NCI-H2227 (cell line): ENCODE data around the gene ZNG1A.
"Not testable (repeated sequence)": the region's sequence is repeated elsewhere in the genome, so short reads cannot be mapped to it uniquely, and the experiment has no call there.

Source experiments
- DNase-seq: peaks from one replicate; lab custom pipeline; 2025; ENCODE audit not compliant: unreplicated experiment; lab: John Stamatoyannopoulos, UW

ZNG1A gene

GRCh38 chr9:178970-179383 is at the start of gene ZNG1A:
Gene ZNG1A, minus strand, starts transcription at chr9:179056. Its CDS starts 87 bp downstream, at chr9:178969.
- DNase-seq = peak; percentile 78

GRCh38 chr9:227860-228259 is 49.0 kb upstream of the ZNG1A start:
- DNase-seq = no peak

DNA sequence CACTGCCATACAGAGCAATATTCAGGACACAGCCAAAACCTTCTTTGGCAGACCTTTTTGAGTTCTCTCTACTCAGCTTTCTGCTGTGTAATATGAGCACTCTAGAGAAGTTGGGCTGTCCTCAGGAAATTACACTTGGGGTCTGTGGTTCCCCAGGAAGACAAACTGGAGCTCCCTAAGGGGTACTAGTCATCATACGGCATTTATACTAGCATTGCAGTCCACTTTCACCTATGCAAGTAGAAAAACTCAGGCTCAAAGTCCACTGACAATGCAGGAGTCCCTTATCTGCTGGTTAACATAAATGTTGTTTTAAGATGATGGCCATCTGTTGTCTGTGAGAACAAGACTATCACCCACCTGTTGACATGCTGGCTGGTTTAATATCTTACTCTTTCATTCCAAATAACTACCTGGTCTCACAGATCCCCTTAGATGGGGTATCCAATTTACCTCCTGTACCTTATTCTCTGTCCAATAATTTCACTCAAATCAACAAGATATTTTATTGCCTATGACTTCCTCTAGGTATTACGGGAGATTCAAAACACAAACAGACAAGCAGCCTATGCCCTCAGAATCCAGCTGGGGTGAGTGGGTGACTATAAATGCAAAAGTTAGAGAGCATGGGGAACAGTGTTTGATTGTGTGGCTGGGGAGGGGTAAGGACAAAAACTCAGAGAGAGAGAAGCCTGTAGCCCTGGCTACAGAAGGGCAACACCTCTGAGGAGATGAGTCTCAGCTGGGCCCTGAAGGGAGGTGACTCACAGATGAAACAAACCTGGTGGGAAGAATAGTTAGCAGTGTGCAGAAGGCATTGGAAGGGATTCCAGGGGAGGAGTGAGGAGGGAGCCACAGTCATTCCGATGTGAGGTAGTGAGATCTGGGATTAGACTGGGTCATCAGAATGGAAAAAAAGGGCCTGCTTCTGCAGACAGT is 46.0 kb upstream of the ZNG1A start:
- no peak for DNase-seq

DNA sequence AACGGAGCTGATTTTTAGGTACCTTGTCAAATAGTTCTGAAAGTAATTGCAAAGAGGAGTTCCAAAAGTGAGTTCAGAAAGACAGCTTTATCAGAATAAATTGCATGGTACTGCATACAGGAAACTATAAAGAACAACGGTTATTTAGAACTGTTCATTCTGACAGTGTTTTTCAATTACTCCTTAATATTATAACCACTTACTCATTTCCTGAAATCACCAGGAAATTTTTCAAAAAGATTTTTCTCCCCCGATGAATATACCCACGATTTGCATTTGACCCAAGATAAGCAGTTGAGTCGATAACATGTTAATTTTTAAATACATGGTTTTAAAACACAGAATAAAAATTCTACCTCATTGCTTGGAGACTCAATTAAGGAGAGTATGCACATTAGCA is 45.2 kb upstream of the ZNG1A start:
- DNase-seq = no peak

DNA sequence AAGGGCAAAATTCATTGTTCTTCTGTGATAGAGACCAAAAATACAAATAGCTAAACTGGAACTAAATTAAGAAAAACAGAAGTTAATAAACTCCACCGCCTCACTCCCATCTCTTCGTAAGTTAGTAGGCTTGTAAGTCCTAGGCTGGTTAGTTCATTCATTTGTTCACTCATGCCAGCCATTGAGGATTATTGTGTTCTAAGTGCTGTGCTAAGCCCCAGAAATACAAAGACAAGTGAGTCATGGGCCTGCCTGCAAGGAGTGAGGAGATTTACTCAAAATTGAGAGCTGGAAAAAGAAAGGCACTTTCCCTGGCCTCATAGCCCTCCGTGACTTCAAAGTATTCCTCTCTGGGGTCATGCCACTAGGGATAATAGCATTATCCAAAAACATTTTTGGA is 44.3 kb upstream of the ZNG1A start:
- no peak for DNase-seq

- no peak for DNase-seq
These were observed 43.3 kb upstream of the ZNG1A start for GRCh38 chr9:221989-222776.

- DNase-seq = no peak
These were observed 41.0 kb upstream of the ZNG1A start for GRCh38 chr9:219670-220365.

- DNase-seq = not testable (repeated sequence)
These were observed 40.2 kb upstream of the ZNG1A start for GRCh38 chr9:219036-219435.

DNA sequence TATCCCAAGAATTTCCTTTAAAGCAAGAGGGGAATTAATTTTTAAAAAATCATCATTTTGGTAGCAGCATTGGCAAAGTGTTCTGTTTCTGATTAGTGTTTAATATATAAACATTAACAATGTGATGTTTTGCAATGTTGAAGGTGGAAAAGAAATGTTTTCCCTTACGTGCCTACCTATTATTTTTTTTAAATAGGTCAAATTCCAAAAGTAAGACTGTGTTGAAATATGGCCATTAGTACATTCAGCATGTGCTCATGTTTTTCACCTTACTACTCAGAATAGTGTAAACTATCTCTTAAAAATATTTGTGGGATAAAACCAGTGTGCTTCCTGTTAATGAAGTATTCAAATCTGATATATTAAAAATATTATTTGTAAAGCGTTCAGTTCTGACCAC is 39.1 kb upstream of the ZNG1A start:
- no peak for DNase-seq

DNA sequence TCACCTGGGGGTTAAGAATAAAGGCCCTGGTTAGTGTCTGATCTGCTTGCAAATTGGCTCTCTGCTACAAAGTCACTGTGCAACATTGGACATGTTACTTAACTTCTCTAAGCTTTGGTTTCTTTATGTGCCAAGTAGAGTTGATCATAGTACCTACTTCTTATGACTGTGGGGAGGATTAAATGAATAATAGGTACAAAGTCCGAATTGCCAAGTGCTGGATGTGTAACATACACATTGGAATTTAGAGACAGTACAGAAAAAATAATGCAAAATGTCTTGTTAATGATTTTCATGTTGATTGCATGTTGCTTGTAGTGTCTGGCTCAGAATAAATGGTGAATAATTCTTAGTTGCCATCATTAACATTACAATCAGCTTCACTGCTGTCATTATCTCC is 38.0 kb upstream of the ZNG1A start:
- DNase-seq = no peak

- DNase-seq = no peak
These were observed 36.8 kb upstream of the ZNG1A start for GRCh38 chr9:215631-216155.

- DNase-seq = peak; percentile 12
These were observed 36.0 kb upstream of the ZNG1A start, which contains the start of gene DOCK8 for GRCh38 chr9:214648-215493. Gene DOCK8, plus strand, starts transcription at chr9:214865. Its CDS starts 112 bp downstream, at chr9:214977.

DNA sequence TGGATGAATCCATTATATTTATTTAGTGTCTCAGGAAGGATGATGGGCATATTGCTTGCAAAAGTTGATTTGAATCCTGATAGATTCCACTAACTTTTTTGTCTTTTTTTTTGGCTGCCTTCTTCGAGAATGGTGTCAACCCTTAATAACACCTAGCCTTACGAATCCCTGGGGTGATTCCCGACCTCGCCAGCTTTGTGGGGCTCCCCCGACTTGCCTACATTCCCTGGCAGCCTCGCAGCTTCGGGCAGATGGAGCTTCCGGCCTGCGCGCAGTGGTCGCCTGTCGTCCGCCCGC is 35.4 kb upstream of the ZNG1A start:
- no peak for DNase-seq

DNA sequence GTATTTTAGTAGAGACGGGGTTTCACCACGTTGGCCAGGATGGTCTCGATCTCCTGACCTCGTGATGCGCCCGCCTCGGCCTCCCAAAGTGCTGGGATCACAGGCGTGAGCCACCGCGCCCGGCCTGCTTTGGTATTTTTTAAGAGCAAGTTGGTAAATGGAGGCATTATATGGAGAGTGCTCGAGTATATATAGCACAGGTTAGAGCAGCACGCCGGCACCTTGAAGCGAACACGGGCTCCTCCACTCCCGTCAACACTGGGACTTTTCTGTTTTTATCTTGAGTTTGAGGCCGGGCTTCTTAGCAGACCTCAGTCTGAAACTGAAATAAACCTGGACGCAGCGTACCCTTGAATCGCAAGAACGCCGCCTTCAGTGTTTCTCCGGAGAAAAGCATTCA is 35.0 kb upstream of the ZNG1A start:
- DNase-seq = not testable (repeated sequence)

DNA sequence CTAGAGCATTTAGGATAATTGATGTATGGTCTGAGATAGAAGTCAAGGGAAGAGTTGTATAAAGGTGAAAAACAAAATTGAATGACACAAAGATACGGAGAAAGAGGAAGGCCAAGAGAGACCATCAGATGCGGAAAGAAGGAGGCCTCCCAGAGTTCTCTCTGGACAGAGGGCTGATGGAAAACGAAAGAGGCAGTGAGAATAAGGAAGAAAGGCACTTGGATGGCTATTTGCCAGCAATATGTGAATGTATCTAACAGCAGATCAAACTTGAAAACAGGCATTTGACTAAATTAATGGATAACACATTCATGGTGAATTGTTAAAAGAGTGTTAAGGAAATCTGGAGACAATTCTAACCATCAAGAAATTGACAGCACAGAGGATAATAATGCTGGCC is 33.4 kb upstream of the ZNG1A start:
- DNase-seq = no peak

DNA sequence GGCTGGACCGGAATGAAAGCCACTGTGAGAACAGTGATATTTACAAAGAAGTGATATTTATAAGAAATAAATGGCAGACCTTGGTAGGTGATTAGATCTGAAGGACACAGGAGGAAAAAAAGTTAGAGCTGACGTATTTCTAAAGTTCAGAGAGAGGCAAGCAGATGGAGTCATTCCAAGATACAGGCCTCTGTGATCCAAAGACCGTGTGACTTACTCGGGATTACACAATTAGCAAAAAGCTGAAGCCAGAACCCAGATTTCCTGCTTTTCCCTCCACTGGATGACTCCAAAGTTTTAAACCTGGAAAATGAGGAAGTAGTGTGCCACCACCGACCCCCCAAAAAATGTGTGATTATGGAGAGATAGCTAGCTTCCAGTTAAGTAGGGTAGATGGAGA is 32.7 kb upstream of the ZNG1A start:
- DNase-seq = no peak

DNA sequence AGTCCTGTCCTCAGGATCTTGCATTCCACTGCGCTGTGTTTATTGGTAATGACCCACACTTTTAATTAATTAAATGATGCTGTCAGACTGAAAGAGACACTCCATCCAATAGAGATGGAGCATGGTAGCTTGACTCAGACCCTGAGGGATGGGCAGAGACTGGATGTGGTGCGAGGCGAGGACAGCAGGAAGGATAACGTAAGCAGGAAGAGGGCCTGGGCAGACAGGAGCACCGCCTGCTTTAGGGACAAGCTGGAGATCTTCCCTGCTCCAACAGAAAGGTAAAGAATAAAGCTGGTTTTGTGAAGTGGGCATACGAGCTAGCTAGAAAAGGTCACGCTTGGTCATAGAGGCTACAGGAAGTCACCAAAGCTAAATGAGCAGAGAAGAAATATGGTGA is 32.2 kb upstream of the ZNG1A start:
- DNase-seq = no peak

GRCh38 chr9:209143-209758 is 30.4 kb upstream of the ZNG1A start:
- DNase-seq = no peak

DNA sequence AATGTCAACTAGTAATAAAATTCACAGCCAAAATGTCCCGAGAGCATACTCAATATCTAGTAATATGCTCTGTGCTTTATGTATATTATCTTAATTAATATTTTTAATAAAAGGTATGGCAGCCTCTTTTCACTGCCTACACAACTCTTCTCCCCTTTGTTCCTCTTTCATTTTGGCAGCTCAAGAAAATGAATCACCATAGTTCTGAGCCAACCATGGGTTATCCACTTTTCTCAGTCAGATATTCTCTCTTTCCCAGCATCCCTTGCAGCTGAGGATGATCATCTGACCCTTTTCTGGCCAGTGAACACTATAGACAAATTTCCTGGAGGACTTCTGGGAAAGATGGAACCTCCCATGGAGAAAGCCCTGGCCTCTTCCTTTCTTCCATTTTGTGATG is 27.6 kb upstream of the ZNG1A start:
- DNase-seq = no peak

DNA sequence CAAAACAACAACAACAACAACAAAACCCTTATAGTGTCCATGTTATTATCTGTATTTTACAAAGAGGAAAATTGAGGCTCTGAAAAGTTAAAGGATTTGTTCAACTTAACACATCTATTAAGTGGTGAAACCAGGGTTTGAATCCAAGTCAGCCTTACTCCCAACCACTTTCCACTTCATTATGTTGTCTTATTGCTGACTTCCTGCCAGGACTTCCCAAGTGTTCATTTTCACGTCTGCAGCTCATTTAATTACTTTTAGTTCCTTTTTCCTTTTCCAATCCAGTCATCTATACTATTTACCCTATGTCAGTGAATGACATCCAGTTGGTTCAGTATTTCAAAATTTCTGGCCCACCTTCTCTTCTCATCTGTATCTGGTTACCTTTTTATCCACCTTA is 20.7 kb upstream of the ZNG1A start:
- not testable (repeated sequence) for DNase-seq
